Prostate gland (tissue), 2 donors: ENCODE measurements around the gene AFAP1.
"Not testable (repeated sequence)": the region's sequence is repeated elsewhere in the genome, so short reads cannot be mapped to it uniquely, and the experiment has no call there.

ENCODE experiments used
- POLR2A ChIP-seq: fragments of 450-650 bp; IDR thresholded peaks from one replicate; pipeline ENCODE4 v1.6.1; 2016; ENCODE audit warnings: antibody characterized with exemption, mild to moderate bottlenecking
- POLR2AphosphoS5 ChIP-seq: sonication (generic); formaldehyde crosslinking; IDR thresholded peaks from one replicate; pipeline ENCODE4 v1.6.1; 2017; ENCODE audit warnings: antibody characterized with exemption
- TF ChIP-seq, protein P1 (sequence below), 4 experiments: fragments of 200-600 bp in 2 of 4; fragments of 450-650 bp in 2 of 4; sonication (generic) in 2 of 4; IDR thresholded peaks; 1 replicate in 3 of 4; 2 replicates in 1 of 4; pipeline ENCODE4 v1.5.1; 2016 to 2019; ENCODE audit warnings: antibody characterized with exemption in 4 of 4, mild to moderate bottlenecking in 2 of 4, moderate library complexity in 2 of 4

DNA sequence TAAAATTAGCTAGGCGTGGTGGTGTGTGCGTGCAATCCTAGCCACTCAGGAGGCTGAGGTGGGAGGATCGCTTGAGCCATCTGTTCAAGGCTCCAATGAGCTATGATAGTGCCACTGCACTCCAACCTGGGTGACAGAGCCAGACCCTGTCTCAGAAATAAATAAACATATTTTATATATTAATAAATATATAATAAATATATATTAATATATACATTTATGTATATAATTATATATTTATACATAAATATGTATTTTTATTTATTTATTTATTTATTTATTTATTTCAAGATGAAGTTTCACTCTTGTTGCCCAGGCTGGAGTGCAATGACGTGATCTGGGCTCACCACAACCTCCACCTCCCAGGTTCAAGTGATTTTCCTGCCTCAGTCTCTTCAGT lies 4.0 kb upstream of the AFAP1 start:
- TF ChIP-seq POLR2A, POLR2AphosphoS5: not testable (repeated sequence)
- TF ChIP-seq, protein P1, sequence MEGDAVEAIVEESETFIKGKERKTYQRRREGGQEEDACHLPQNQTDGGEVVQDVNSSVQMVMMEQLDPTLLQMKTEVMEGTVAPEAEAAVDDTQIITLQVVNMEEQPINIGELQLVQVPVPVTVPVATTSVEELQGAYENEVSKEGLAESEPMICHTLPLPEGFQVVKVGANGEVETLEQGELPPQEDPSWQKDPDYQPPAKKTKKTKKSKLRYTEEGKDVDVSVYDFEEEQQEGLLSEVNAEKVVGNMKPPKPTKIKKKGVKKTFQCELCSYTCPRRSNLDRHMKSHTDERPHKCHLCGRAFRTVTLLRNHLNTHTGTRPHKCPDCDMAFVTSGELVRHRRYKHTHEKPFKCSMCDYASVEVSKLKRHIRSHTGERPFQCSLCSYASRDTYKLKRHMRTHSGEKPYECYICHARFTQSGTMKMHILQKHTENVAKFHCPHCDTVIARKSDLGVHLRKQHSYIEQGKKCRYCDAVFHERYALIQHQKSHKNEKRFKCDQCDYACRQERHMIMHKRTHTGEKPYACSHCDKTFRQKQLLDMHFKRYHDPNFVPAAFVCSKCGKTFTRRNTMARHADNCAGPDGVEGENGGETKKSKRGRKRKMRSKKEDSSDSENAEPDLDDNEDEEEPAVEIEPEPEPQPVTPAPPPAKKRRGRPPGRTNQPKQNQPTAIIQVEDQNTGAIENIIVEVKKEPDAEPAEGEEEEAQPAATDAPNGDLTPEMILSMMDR (IDR thresholded peaks at IDR 0.05): not testable (repeated sequence)
